ENCODE measurements around the gene IFNB1.

IFNB1 gene

DNA sequence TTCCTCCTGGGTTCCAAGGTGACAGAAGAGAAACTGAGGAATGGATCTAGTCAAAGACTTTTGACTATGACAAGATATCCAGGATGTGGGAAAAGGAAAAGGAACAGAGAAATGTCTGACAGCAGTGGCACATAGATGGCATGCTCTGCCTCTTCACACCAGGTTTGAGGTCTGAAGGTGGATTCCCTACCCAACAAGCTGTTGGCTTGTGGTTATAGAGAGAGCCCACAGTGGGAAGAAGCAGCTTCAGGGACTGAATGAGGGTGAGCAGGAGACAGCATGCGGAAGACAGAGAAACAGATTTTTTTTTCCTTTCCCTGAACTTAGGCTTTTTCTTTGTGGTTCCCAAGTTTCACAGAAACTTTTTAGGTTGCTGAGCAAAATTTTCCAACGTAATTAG is 43.3 kb upstream of the IFNB1 start:
- Histone ChIP-seq H3K9me3 (ENCODE audit: control insufficient read depth, insufficient read depth, low read depth, low read length) (no peaks in the 10 kb centered on the region), H3K4me3 (ENCODE audit: low read depth, low read length) (no peak overlapping the region), H3K4me1 (ENCODE audit: control insufficient read depth, insufficient read depth, low read length) (no peaks in the 10 kb centered on the region), H3K27ac (ENCODE audit: extremely low read depth, low read depth, low read length) (no peak overlapping the region), H3K36me3 (ENCODE audit: control insufficient read depth in 2 of 2, insufficient read depth in 1 of 2, low read length in 2 of 2) (no peaks in the 10 kb centered on the region)
- ChIA-PET POLR2A (no interaction called here), CTCF (interaction anchor here (1.2 kb wide), 1 partner anchor 10 kb away, joined by 4 read pairs; no protein-coding TSS in a partner anchor)
- TF ChIP-seq, protein P1, sequence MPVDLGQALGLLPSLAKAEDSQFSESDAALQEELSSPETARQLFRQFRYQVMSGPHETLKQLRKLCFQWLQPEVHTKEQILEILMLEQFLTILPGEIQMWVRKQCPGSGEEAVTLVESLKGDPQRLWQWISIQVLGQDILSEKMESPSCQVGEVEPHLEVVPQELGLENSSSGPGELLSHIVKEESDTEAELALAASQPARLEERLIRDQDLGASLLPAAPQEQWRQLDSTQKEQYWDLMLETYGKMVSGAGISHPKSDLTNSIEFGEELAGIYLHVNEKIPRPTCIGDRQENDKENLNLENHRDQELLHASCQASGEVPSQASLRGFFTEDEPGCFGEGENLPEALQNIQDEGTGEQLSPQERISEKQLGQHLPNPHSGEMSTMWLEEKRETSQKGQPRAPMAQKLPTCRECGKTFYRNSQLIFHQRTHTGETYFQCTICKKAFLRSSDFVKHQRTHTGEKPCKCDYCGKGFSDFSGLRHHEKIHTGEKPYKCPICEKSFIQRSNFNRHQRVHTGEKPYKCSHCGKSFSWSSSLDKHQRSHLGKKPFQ (tag by site-specific recombination; IDR thresholded peaks at IDR 0.05): no peak
- TF ChIP-seq, protein P2, sequence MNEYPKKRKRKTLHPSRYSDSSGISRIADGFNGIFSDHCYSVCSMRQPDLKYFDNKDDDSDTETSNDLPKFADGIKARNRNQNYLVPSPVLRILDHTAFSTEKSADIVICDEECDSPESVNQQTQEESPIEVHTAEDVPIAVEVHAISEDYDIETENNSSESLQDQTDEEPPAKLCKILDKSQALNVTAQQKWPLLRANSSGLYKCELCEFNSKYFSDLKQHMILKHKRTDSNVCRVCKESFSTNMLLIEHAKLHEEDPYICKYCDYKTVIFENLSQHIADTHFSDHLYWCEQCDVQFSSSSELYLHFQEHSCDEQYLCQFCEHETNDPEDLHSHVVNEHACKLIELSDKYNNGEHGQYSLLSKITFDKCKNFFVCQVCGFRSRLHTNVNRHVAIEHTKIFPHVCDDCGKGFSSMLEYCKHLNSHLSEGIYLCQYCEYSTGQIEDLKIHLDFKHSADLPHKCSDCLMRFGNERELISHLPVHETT (tag by site-specific recombination; IDR thresholded peaks at IDR 0.05): no peak
- TF ChIP-seq, protein P3, sequence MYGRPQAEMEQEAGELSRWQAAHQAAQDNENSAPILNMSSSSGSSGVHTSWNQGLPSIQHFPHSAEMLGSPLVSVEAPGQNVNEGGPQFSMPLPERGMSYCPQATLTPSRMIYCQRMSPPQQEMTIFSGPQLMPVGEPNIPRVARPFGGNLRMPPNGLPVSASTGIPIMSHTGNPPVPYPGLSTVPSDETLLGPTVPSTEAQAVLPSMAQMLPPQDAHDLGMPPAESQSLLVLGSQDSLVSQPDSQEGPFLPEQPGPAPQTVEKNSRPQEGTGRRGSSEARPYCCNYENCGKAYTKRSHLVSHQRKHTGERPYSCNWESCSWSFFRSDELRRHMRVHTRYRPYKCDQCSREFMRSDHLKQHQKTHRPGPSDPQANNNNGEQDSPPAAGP (tag by site-specific recombination; IDR thresholded peaks at IDR 0.05): no peak
- TF ChIP-seq, protein P4, sequence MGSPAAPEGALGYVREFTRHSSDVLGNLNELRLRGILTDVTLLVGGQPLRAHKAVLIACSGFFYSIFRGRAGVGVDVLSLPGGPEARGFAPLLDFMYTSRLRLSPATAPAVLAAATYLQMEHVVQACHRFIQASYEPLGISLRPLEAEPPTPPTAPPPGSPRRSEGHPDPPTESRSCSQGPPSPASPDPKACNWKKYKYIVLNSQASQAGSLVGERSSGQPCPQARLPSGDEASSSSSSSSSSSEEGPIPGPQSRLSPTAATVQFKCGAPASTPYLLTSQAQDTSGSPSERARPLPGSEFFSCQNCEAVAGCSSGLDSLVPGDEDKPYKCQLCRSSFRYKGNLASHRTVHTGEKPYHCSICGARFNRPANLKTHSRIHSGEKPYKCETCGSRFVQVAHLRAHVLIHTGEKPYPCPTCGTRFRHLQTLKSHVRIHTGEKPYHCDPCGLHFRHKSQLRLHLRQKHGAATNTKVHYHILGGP (tag by site-specific recombination; IDR thresholded peaks at IDR 0.05): no peak
- TF ChIP-seq, protein P5, sequence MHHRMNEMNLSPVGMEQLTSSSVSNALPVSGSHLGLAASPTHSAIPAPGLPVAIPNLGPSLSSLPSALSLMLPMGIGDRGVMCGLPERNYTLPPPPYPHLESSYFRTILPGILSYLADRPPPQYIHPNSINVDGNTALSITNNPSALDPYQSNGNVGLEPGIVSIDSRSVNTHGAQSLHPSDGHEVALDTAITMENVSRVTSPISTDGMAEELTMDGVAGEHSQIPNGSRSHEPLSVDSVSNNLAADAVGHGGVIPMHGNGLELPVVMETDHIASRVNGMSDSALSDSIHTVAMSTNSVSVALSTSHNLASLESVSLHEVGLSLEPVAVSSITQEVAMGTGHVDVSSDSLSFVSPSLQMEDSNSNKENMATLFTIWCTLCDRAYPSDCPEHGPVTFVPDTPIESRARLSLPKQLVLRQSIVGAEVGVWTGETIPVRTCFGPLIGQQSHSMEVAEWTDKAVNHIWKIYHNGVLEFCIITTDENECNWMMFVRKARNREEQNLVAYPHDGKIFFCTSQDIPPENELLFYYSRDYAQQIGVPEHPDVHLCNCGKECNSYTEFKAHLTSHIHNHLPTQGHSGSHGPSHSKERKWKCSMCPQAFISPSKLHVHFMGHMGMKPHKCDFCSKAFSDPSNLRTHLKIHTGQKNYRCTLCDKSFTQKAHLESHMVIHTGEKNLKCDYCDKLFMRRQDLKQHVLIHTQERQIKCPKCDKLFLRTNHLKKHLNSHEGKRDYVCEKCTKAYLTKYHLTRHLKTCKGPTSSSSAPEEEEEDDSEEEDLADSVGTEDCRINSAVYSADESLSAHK (tag by site-specific recombination; IDR thresholded peaks at IDR 0.05): no peak
- no peak for TF ChIP-seq ZNF837 (tag by site-specific recombination; IDR thresholded peaks at IDR 0.05)
- TF ChIP-seq, protein P6, sequence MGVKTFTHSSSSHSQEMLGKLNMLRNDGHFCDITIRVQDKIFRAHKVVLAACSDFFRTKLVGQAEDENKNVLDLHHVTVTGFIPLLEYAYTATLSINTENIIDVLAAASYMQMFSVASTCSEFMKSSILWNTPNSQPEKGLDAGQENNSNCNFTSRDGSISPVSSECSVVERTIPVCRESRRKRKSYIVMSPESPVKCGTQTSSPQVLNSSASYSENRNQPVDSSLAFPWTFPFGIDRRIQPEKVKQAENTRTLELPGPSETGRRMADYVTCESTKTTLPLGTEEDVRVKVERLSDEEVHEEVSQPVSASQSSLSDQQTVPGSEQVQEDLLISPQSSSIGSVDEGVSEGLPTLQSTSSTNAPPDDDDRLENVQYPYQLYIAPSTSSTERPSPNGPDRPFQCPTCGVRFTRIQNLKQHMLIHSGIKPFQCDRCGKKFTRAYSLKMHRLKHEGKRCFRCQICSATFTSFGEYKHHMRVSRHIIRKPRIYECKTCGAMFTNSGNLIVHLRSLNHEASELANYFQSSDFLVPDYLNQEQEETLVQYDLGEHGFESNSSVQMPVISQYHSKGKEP (tag by site-specific recombination; IDR thresholded peaks at IDR 0.05): no peak
- TF ChIP-seq, protein P7, sequence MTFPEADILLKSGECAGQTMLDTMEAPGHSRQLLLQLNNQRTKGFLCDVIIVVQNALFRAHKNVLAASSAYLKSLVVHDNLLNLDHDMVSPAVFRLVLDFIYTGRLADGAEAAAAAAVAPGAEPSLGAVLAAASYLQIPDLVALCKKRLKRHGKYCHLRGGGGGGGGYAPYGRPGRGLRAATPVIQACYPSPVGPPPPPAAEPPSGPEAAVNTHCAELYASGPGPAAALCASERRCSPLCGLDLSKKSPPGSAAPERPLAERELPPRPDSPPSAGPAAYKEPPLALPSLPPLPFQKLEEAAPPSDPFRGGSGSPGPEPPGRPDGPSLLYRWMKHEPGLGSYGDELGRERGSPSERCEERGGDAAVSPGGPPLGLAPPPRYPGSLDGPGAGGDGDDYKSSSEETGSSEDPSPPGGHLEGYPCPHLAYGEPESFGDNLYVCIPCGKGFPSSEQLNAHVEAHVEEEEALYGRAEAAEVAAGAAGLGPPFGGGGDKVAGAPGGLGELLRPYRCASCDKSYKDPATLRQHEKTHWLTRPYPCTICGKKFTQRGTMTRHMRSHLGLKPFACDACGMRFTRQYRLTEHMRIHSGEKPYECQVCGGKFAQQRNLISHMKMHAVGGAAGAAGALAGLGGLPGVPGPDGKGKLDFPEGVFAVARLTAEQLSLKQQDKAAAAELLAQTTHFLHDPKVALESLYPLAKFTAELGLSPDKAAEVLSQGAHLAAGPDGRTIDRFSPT (tag by site-specific recombination; IDR thresholded peaks at IDR 0.05): no peak

DNA sequence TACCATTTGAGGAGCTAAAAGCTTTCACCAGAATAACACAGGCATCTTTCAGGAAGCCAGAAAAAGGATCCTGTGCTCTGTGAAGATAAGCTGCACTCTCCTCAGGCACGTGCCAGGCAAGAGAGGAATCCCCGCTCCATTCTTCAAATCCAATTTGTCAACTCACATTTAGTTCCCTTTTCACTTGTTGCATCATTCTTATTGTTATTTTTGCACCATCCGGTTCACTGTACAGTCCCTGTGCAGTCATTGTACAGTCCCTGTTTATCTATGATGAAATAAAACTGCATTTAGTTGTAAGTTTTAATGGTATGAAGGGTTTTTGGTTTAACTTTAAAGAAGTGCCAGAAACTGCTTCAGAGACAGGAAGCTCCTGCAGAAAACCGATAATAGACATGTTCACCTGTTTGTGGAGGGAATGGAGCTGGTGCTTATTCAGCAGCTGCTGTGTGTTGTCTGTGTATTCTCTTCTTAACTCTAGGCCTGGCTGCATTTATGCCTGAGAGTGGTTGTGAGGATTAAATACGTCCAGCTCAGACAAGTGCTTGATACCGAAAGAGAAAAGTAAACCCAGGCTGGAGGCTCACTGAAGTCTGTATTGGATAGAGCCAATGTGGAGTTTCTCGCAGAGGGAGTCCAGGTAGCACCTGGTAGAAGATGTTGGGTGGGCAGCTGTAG is 41.5 kb upstream of the IFNB1 start:
- POLR2A ChIA-PET: no interaction called here
- Histone ChIP-seq H3K27ac (ENCODE audit: extremely low read depth, low read depth, low read length) (no peak overlapping the region), H3K4me3 (ENCODE audit: low read depth, low read length) (no peak overlapping the region), H3K4me1 (ENCODE audit: control insufficient read depth, insufficient read depth, low read length) (no peaks in the 10 kb centered on the region), H3K36me3 (ENCODE audit: control insufficient read depth in 2 of 2, insufficient read depth in 1 of 2, low read length in 2 of 2) (no peaks in the 10 kb centered on the region), H3K9me3 (ENCODE audit: control insufficient read depth, insufficient read depth, low read depth, low read length) (no peaks in the 10 kb centered on the region)
- CTCF ChIA-PET: interaction anchor here (0.7 to 0.9 kb wide), 3 partner anchors 9 to 43 kb away, joined by 3 to 4 read pairs (median 3); no protein-coding TSS in a partner anchor
- TF ChIP-seq ZIC2 (tag by site-specific recombination; IDR thresholded peaks at IDR 0.05): no peak
- TF ChIP-seq, protein P8, sequence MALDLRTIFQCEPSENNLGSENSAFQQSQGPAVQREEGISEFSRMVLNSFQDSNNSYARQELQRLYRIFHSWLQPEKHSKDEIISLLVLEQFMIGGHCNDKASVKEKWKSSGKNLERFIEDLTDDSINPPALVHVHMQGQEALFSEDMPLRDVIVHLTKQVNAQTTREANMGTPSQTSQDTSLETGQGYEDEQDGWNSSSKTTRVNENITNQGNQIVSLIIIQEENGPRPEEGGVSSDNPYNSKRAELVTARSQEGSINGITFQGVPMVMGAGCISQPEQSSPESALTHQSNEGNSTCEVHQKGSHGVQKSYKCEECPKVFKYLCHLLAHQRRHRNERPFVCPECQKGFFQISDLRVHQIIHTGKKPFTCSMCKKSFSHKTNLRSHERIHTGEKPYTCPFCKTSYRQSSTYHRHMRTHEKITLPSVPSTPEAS (tag by site-specific recombination; IDR thresholded peaks at IDR 0.05): no peak
- TF ChIP-seq KLF9 (tag by site-specific recombination; IDR thresholded peaks at IDR 0.05; ENCODE audit: low read depth): no peak
- TF ChIP-seq ZNF404 (tag by site-specific recombination; IDR thresholded peaks at IDR 0.05): no peak
- no peak for TF ChIP-seq ZNF311 (tag by site-specific recombination; IDR thresholded peaks at IDR 0.05; ENCODE audit: borderline replicate concordance)
- TF ChIP-seq, protein P9, sequence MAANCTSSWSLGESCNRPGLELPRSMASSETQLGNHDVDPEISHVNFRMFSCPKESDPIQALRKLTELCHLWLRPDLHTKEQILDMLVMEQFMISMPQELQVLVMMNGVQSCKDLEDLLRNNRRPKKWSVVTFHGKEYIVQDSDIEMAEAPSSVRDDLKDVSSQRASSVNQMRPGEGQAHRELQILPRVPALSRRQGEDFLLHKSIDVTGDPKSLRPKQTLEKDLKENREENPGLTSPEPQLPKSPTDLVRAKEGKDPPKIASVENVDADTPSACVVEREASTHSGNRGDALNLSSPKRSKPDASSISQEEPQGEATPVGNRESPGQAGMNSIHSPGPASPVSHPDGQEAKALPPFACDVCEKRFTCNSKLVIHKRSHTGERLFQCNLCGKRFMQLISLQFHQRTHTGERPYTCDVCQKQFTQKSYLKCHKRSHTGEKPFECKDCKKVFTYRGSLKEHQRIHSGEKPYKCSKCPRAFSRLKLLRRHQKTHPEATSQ (tag by site-specific recombination; IDR thresholded peaks at IDR 0.05): no peak
- no peak for TF ChIP-seq ZNF423 (tag by site-specific recombination; IDR thresholded peaks at IDR 0.05)
- no peak for TF ChIP-seq ZNF175 (tag by site-specific recombination; IDR thresholded peaks at IDR 0.05)
- TF ChIP-seq ZNF561 (tag by site-specific recombination; IDR thresholded peaks at IDR 0.05; ENCODE audit: borderline replicate concordance): no peak
- TF ChIP-seq OSR2 (tag by site-specific recombination; IDR thresholded peaks at IDR 0.05): no peak
- TF ChIP-seq HOXD13 (CRISPR knock-in tag; IDR thresholded peaks at IDR 0.05; ENCODE audit: borderline replicate concordance): no peak
